Measurements from ENCODE around the gene SMAD6.

The SMAD6 gene

GRCh38 chr15:66801266-66801665 lies 99.2 kb downstream of the SMAD6 start:
- DNase-seq, result no peak

- no peak for DNase-seq
These were observed 100.3 kb downstream of the SMAD6 start for GRCh38 chr15:66802025-66803001.

GRCh38 chr15:66803182-66803729 lies 101.2 kb downstream of the SMAD6 start:
- no peak for DNase-seq

- DNase-seq, result no peak
These were observed 101.7 kb downstream of the SMAD6 start for GRCh38 chr15:66803749-66804148.

GRCh38 chr15:66805202-66805885 lies 103.3 kb downstream of the SMAD6 start:
- DNase-seq, result no peak

GRCh38 chr15:66808181-66808824 lies 106.3 kb downstream of the SMAD6 start:
- no peak for DNase-seq

- DNase-seq, result no peak
These were observed 107.6 kb downstream of the SMAD6 start for GRCh38 chr15:66809664-66810063.

- no peak for DNase-seq
These were observed 113.3 kb downstream of the SMAD6 start for GRCh38 chr15:66815318-66815717.

- no peak for DNase-seq
These were observed 114.2 kb downstream of the SMAD6 start for GRCh38 chr15:66816201-66816600.

GRCh38 chr15:66819084-66819483 lies 117.0 kb downstream of the SMAD6 start:
- no peak for DNase-seq

GRCh38 chr15:66820481-66821176 lies 118.6 kb downstream of the SMAD6 start:
- no peak for DNase-seq

- no peak for DNase-seq
These were observed 119.3 kb downstream of the SMAD6 start for GRCh38 chr15:66821307-66821706.

GRCh38 chr15:66822114-66822513 lies 120.1 kb downstream of the SMAD6 start:
- DNase-seq, result no peak

GRCh38 chr15:66822576-66822975 lies 120.5 kb downstream of the SMAD6 start:
- no peak for DNase-seq

GRCh38 chr15:66823601-66824000 lies 121.6 kb downstream of the SMAD6 start:
- DNase-seq, result no peak

- no peak for DNase-seq
These were observed 122.4 kb downstream of the SMAD6 start for GRCh38 chr15:66824424-66824823.

GRCh38 chr15:66825139-66825538 lies 123.1 kb downstream of the SMAD6 start:
- DNase-seq, result no peak

GRCh38 chr15:66825731-66826130 lies 123.7 kb downstream of the SMAD6 start:
- no peak for DNase-seq

GRCh38 chr15:66826507-66826906 lies 124.5 kb downstream of the SMAD6 start:
- no peak for DNase-seq

- DNase-seq, result no peak
These were observed 125.1 kb downstream of the SMAD6 start for GRCh38 chr15:66827039-66827697.

- DNase-seq, result no peak
These were observed 125.6 kb downstream of the SMAD6 start for GRCh38 chr15:66827698-66828055.
